Neuronal stem cell (in vitro differentiated cells): ENCODE data around the gene UNC5C.

Experiments
- DNase-seq: peaks from one replicate; pipeline ENCODE4 v3.0.0-alpha.2; 2013; ENCODE audit warnings: low spot score
- H2AFZ ChIP-seq: one replicate; pipeline ENCODE4 v1.6.1; 2013; ENCODE audit warnings: mild to moderate bottlenecking, low read length, inconsistent platforms
- H2AK5ac ChIP-seq: 2 replicates; pipeline ENCODE4 v1.6.1; 2013; ENCODE audit warnings: low read depth, mild to moderate bottlenecking, inconsistent platforms, low read length, moderate library complexity, mixed read lengths
- H2BK120ac ChIP-seq: 2 replicates; pipeline ENCODE4 v1.6.1; 2013; ENCODE audit warnings: low read depth, mild to moderate bottlenecking, inconsistent platforms, low read length, moderate library complexity, mixed read lengths
- H2BK12ac ChIP-seq: one replicate; pipeline ENCODE4 v1.6.1; 2013; ENCODE audit warnings: low read length, inconsistent platforms
- H2BK15ac ChIP-seq: 2 replicates; pipeline ENCODE4 v1.6.1; 2013; ENCODE audit warnings: mild to moderate bottlenecking, low read length, inconsistent platforms, mixed read lengths
- H2BK5ac ChIP-seq: one replicate; pipeline ENCODE4 v1.6.1; 2013; ENCODE audit warnings: inconsistent platforms, mild to moderate bottlenecking, low read length, moderate library complexity
- H3K14ac ChIP-seq: one replicate; pipeline ENCODE4 v1.6.1; 2013; ENCODE audit warnings: low read length, inconsistent platforms
- H3K18ac ChIP-seq: 2 replicates; pipeline ENCODE4 v1.6.1; 2013; ENCODE audit warnings: low read length, inconsistent platforms
- H3K23ac ChIP-seq: 2 replicates; pipeline ENCODE4 v1.6.1; 2013; ENCODE audit warnings: low read depth, mild to moderate bottlenecking, mixed read lengths, low read length, inconsistent platforms; ENCODE audit not compliant: poor library complexity
- H3K27ac ChIP-seq: replicated peaks from 3 replicates; pipeline ENCODE4 v1.5.1; 2013; ENCODE audit warnings: low read length, inconsistent platforms
- H3K27me3 ChIP-seq, 3 experiments: 2 replicates each; pipeline ENCODE4 v1.6.1; 2013; ENCODE audit warnings: low read length in 3 of 3, mild to moderate bottlenecking in 2 of 3, inconsistent platforms in 1 of 3, low read depth in 1 of 3, mixed read lengths in 1 of 3, moderate library complexity in 1 of 3; ENCODE audit not compliant: control insufficient read depth in 3 of 3, insufficient read depth in 3 of 3
- H3K36me3 ChIP-seq, 2 donors: replicated peaks in 1 of 2; 2 replicates each; pipeline ENCODE4 v1.6.1; 2013; ENCODE audit warnings: low read length in 2 of 2; ENCODE audit not compliant: control insufficient read depth in 2 of 2, insufficient read depth in 2 of 2
- H3K4ac ChIP-seq: 2 replicates; pipeline ENCODE4 v1.6.1; 2013; ENCODE audit warnings: inconsistent platforms, mild to moderate bottlenecking, low read length, moderate library complexity
- H3K4me1 ChIP-seq, 2 donors: 1 replicate in 1 of 2; 2 replicates in 1 of 2; pipeline ENCODE4 v1.6.1; 2013; ENCODE audit warnings: low read length in 2 of 2, low read depth in 1 of 2; ENCODE audit not compliant: control insufficient read depth in 2 of 2, insufficient read depth in 1 of 2
- H3K4me2 ChIP-seq: one replicate; pipeline ENCODE4 v1.6.1; 2013; ENCODE audit warnings: mild to moderate bottlenecking, low read length, inconsistent platforms; ENCODE audit not compliant: insufficient read depth, poor library complexity, severe bottlenecking
- H3K4me3 ChIP-seq, 2 donors: 2 replicates each; pipeline ENCODE4 v1.5.1; 2013; ENCODE audit warnings: low read length in 2 of 2, mild to moderate bottlenecking in 2 of 2, inconsistent platforms in 1 of 2, moderate library complexity in 1 of 2
- H3K79me1 ChIP-seq: one replicate; pipeline ENCODE4 v1.6.1; 2013; ENCODE audit warnings: low read depth, mild to moderate bottlenecking, inconsistent platforms, low read length, moderate library complexity
- H3K9ac ChIP-seq: one replicate; pipeline ENCODE4 v1.6.1; 2013; ENCODE audit warnings: mild to moderate bottlenecking, low read depth, low read length, inconsistent platforms; ENCODE audit not compliant: poor library complexity
- H3K9me3 ChIP-seq, 2 donors: replicated peaks in 1 of 2; 2 replicates each; pipeline versions ENCODE3 to v1.6.1; 2013; ENCODE audit warnings: low read length in 2 of 2, mild to moderate bottlenecking in 2 of 2, inconsistent platforms in 1 of 2, low read depth in 1 of 2, mixed read lengths in 1 of 2, moderate library complexity in 1 of 2; ENCODE audit not compliant: control insufficient read depth in 2 of 2, insufficient read depth in 1 of 2
- H4K8ac ChIP-seq: one replicate; pipeline ENCODE4 v1.6.1; 2013; ENCODE audit warnings: low read depth, mild to moderate bottlenecking, inconsistent platforms, low read length, moderate library complexity
- H4K91ac ChIP-seq: one replicate; pipeline ENCODE4 v1.6.1; 2013; ENCODE audit warnings: low read length, low read depth, mild to moderate bottlenecking, inconsistent platforms; ENCODE audit not compliant: poor library complexity
- WGBS, 2 donors: extraction: QIAGEN DNeasy Blood & Tissue Kit; methylation state at CpG; one replicate each; pipeline ENCODE4 v1.1.7; 2013; ENCODE audit warnings: missing lambda C conversion rate in 2 of 2, mixed read lengths in 1 of 2; ENCODE audit not compliant: insufficient read length in 2 of 2, insufficient replicate concordance in 1 of 2; ENCODE audit errors: extremely low coverage in 2 of 2; 5-methylcytosine and 5-hydroxymethylcytosine counted together

Gene UNC5C

DNA sequence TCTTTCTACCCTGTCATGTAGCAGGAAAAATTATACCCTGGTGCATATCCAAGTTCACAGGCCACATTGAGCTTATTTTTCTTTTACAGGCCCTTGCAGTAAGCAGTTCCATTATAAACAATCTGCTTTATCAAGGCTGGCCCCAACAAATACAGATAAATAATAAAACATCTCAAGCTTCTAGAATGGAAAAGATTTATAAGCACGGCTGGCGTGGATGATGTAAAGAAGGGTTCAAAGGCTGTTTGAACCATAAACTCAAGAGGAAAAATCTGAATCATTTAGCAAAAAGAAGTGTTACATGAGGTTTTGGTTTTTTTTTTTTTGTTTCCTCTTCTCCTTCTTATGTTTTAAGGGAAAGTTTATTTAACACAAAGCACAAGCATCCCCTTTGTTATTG, 109.7 kb downstream of the UNC5C start:
- Histone ChIP-seq H3K36me3 (no peaks in the 10 kb centered on the region), H2BK120ac (no peak overlapping the region), H3K18ac (no peak overlapping the region), H2BK15ac (no peak overlapping the region), H3K9ac (no peak overlapping the region), H2BK5ac (no peak overlapping the region), H3K14ac (no peak overlapping the region), H3K27me3 (peaks cover 0 to 29% (median 0%) of the 10 kb centered on the region in 3 experiments), H3K4me2 (no peak overlapping the region), H2AFZ (no peak overlapping the region), H2BK12ac (no peak overlapping the region), H3K23ac (no peak overlapping the region), H3K79me1 (no peaks in the 10 kb centered on the region), H3K4ac (no peak overlapping the region), H4K91ac (no peak overlapping the region), H3K4me1 (peaks cover 6 to 21% of the 10 kb centered on the region in 2 donors), H3K9me3 (peaks cover 0 to 2% of the 10 kb centered on the region in 2 donors), H3K27ac (no peak overlapping the region), H4K8ac (no peak overlapping the region), H3K4me3 (no peak overlapping the region), H2AK5ac (no peak overlapping the region)
- WGBS, 2 donors, result no CpG with 5 or more reads among the region's 2 CpGs
- no peak for DNase-seq

DNA sequence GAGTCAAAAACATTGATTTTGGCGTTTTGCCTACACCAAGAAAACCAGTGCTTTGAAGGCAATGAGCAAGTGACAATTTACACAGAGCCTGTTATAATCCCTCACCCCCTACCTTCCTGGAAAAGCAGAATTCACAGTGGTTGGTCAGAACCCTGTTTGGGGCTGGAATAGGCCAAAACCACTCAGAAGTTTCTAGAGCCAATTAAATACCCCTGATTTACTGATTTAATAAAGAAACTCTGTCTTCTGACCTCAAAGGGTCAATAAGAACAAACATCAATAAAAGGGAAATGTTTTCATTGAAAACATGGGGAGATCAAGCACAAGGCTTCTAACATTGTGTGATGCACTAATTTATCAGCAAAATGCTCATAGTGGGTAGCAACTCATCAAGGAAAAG, 116.3 kb downstream of the UNC5C start:
- H4K91ac ChIP-seq, result no peak overlapping the region
- no peaks in the 10 kb centered on the region for H3K36me3 ChIP-seq
- H3K27me3 ChIP-seq, result peaks cover 0 to 67% (median 0%) of the 10 kb centered on the region in 3 experiments
- DNase-seq, result no peak
- no peak overlapping the region for H3K23ac ChIP-seq
- H2AK5ac ChIP-seq, result no peak overlapping the region
- no peak overlapping the region for H3K4me2 ChIP-seq
- H3K4me1 ChIP-seq, result peaks cover 3 to 20% of the 10 kb centered on the region in 2 donors
- no peak overlapping the region for H3K27ac ChIP-seq
- H3K9ac ChIP-seq, result no peak overlapping the region
- H2BK120ac ChIP-seq, result no peak overlapping the region
- WGBS, 2 donors, result no CpG with 5 or more reads among the region's 1 CpG
- no peak overlapping the region for H4K8ac ChIP-seq
- no peak overlapping the region for H3K4ac ChIP-seq
- H3K14ac ChIP-seq, result no peak overlapping the region
- no peaks in the 10 kb centered on the region for H3K79me1 ChIP-seq
- H2BK15ac ChIP-seq, result no peak overlapping the region
- no peak overlapping the region for H3K4me3 ChIP-seq
- H2BK5ac ChIP-seq, result no peak overlapping the region
- no peak overlapping the region for H2BK12ac ChIP-seq
- H2AFZ ChIP-seq, result no peak overlapping the region
- H3K18ac ChIP-seq, result no peak overlapping the region
- H3K9me3 ChIP-seq, result no peaks in the 10 kb centered on the region

DNA sequence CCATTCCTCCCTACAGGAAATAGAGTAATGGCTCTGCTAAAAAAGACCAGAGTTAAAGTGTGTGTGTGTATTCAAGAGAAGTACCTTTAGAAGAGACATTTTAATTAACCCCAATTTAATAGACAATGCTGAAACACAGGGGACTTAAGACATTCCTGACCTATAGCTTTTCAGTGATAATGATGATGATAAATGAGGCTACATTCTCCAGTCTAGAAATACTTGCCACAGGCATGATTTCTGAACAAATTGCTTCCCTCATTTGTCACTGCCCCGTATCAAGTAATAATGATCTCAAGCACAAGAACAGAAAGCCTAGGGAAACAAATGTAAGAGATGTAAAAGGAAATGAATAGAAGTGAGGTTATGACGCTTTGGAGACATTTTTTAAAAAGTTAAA, 117.1 kb downstream of the UNC5C start:
- H4K8ac ChIP-seq, result no peak overlapping the region
- no peak overlapping the region for H3K23ac ChIP-seq
- no peak for DNase-seq
- H3K4me1 ChIP-seq, result peaks cover 3 to 20% of the 10 kb centered on the region in 2 donors
- H4K91ac ChIP-seq, result no peak overlapping the region
- H3K79me1 ChIP-seq, result no peaks in the 10 kb centered on the region
- H2AK5ac ChIP-seq, result no peak overlapping the region
- H3K9me3 ChIP-seq, result peaks cover 0 to 6% of the 10 kb centered on the region in 2 donors
- H3K4me3 ChIP-seq, result no peak overlapping the region
- WGBS, 2 donors, result 100% methylated on average over 1 of the region's 2 CpGs; no CpG with 5 or more reads in 1 of the 2 donors
- peaks cover 0 to 75% (median 0%) of the 10 kb centered on the region in 3 experiments for H3K27me3 ChIP-seq
- H3K4ac ChIP-seq, result no peak overlapping the region
- no peak overlapping the region for H2BK120ac ChIP-seq
- H2BK12ac ChIP-seq, result no peak overlapping the region
- H3K36me3 ChIP-seq, result no peaks in the 10 kb centered on the region
- no peak overlapping the region for H2BK5ac ChIP-seq
- H2AFZ ChIP-seq, result no peak overlapping the region
- H3K18ac ChIP-seq, result no peak overlapping the region
- H2BK15ac ChIP-seq, result no peak overlapping the region
- H3K27ac ChIP-seq, result no peak overlapping the region
- H3K14ac ChIP-seq, result no peak overlapping the region
- H3K9ac ChIP-seq, result no peak overlapping the region
- no peak overlapping the region for H3K4me2 ChIP-seq

DNA sequence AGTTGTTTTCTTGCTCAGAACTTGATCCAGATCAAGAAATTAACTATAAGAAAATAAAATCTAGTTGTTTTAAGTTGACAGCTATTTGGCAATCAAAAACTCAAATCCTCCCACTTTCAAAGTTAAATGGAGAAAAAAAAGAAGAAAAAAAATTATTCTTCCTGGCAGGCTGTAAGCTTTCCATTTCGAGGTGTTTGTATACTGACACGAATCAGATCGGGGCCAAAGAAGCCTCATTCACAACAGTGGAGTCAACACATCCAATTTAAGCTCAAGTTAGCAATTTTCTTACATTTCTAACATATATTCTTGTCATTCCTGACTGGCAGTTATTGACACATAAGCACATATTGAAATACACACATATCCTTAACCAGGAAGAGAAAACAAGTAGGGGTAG, 119.4 kb downstream of the UNC5C start:
- no peak overlapping the region for H2BK120ac ChIP-seq

More for the DNA sequence above, 119.4 kb downstream of the UNC5C start:
- peaks cover 0 to 11% of the 10 kb centered on the region in 2 donors for H3K9me3 ChIP-seq
- no peak overlapping the region for H3K4me3 ChIP-seq
- no peaks in the 10 kb centered on the region for H3K36me3 ChIP-seq
- no peak overlapping the region for H3K4ac ChIP-seq
- no peak for DNase-seq
- H4K8ac ChIP-seq, result no peak overlapping the region
- no peak overlapping the region for H3K4me2 ChIP-seq
- no peaks in the 10 kb centered on the region for H3K79me1 ChIP-seq
- no peak overlapping the region for H4K91ac ChIP-seq
- H2AK5ac ChIP-seq, result no peak overlapping the region
- H3K9ac ChIP-seq, result no peak overlapping the region
- H2BK12ac ChIP-seq, result no peak overlapping the region
- no CpG with 5 or more reads among the region's 3 CpGs for WGBS, 2 donors
- no peak overlapping the region for H3K18ac ChIP-seq
- H3K14ac ChIP-seq, result no peak overlapping the region
- no peak overlapping the region for H2BK5ac ChIP-seq
- H2AFZ ChIP-seq, result no peak overlapping the region
- no peak overlapping the region for H2BK15ac ChIP-seq
- H3K4me1 ChIP-seq, result peaks cover 3 to 18% of the 10 kb centered on the region in 2 donors
- peaks cover 0 to 76% (median 0%) of the 10 kb centered on the region in 3 experiments for H3K27me3 ChIP-seq
- no peak overlapping the region for H3K27ac ChIP-seq
- H3K23ac ChIP-seq, result no peak overlapping the region
